ENCODE data around the gene SNAP47.

DNA sequence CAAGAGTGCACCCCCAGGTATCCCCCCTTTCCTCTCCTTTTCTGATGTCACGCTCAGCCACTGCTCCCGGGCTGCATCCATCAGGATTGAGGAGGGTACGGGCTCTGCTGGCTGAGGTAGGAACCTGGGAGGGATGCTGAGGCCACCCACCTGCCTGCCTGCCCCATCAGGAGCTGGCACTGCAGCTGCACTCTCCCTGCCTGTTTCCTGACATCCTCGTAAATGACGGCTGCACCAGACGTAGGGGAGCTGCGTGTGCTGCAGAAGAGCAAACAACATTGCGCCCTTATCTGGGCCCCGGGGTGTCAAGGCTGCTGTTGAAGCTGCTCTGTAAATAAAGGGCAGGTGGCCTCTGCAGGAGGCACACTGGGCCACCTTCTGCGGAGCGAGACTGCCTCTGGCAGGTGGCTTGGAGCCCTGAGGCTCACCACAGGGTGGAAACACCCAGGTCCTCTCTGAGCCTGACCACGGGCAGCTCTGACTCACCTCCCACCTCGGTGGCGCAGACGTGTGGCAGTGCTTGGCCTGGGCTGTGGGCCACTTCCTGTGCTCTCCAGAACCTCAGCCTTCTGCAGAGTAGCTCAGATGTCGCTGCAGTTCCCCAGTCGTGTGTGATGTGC is 30.9 kb downstream of the SNAP47 start:
- TF ChIP-seq CTCF (IDR thresholded peaks at IDR 0.05; ENCODE audit: poor library complexity): no peak
- TF ChIP-seq EZH2 (IDR thresholded peaks at IDR 0.05; ENCODE audit: borderline replicate concordance): no peak

Measured in hepatocyte (in vitro differentiated cells).